ENCODE measurements around the gene MED12. TPM values are rescaled to one million over a fixed set of nuclear protein-coding genes. Genes with fewer than 3 reads are reported as not detected.

Gene MED12
- total RNA-seq = 100 to 1,000 TPM; 111 to 156 (median 115) TPM
- total RNA-seq (2013) = 28.6 TPM

DNA sequence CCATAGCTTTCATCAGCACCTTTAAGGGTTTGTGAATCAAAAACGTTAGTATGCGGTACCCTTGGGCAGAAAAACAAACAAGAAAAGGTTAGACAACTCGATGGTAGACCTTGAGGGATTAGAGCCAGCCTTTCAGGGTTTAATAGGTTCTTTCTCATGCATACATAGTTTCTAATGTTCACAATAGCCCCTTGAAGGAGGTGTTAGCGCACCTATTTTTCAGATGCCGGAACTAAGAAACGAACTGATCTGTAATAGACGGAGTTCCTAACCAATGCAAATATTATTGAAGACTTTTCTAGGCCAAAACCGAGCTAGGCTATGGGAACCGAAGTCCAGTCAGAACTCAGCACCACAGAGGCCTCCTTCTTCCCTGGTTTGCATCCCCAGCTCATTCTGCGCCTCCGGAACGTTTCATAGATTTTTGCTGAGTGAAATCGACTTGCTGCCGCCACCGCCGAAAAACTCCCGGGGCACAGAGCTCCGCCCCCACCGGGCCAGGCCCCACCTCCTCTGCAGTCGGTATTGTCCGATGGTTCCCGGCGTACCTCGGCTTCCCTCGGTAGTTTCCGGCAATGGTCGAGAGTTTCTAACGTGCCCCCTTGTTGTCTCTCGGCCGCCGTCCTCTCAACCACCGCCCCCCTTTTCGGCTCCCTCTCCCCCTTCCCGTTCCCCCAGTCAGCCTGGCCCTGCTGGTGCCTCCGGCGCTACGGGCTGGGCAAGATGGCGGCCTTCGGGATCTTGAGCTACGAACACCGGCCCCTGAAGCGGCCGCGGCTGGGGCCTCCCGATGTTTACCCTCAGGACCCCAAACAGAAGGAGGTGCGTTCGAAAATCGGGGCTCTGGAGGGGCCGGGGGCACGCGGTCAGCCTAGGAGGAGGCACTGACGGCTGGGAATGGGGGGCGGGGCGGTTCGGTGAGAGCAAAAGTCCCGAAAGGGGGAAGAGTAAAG lies at the start of gene MED12:
Gene MED12, plus strand, starts transcription at position 565 of the 953 bp plus-strand sequence. Its CDS starts 159 bp downstream, at position 724.
- H3K27me3 ChIP-seq (ENCODE audit: control insufficient read depth, insufficient read depth, low read length) = no peaks in the 10 kb centered on the region
- DNase-seq (peak; percentile 80 to 87), ATAC-seq (peak; percentile 94 to 98 (median 97))
- 2% methylated on average over 49 of the region's 56 CpGs for WGBS (ENCODE audit: insufficient coverage)
- intact Hi-C loops (cut with micrococcal nuclease) = loop anchor here (1.0 kb wide), 1 partner anchor 15 kb away; no protein-coding TSS in a partner anchor
- H3K36me3 ChIP-seq (ENCODE audit: control insufficient read depth, insufficient read depth, low read length) = peaks cover 27% of the 10 kb centered on the region
- Mint-ChIP-seq H3K9me3 (no peaks in the 10 kb centered on the region), H3K4me1 (peaks cover 10 to 30% of the 10 kb centered on the region in 2 donors), H3K27ac (peak within 1 kb of the TSS; percentile 90 to 92), H3K27me3 (ENCODE audit: low read depth in 2 of 2) (no peaks in the 10 kb centered on the region), H3K4me3 (peak within 1 kb of the TSS; percentile 88), H3K36me3 (no peaks in the 10 kb centered on the region)
- TF ChIP-seq, protein P1, sequence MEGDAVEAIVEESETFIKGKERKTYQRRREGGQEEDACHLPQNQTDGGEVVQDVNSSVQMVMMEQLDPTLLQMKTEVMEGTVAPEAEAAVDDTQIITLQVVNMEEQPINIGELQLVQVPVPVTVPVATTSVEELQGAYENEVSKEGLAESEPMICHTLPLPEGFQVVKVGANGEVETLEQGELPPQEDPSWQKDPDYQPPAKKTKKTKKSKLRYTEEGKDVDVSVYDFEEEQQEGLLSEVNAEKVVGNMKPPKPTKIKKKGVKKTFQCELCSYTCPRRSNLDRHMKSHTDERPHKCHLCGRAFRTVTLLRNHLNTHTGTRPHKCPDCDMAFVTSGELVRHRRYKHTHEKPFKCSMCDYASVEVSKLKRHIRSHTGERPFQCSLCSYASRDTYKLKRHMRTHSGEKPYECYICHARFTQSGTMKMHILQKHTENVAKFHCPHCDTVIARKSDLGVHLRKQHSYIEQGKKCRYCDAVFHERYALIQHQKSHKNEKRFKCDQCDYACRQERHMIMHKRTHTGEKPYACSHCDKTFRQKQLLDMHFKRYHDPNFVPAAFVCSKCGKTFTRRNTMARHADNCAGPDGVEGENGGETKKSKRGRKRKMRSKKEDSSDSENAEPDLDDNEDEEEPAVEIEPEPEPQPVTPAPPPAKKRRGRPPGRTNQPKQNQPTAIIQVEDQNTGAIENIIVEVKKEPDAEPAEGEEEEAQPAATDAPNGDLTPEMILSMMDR (IDR thresholded peaks at IDR 0.05) = no peak
- peak within 1 kb of the TSS; percentile 79 for H3K27ac ChIP-seq (ENCODE audit: low read length)
- H3K4me1 ChIP-seq (ENCODE audit: control insufficient read depth, insufficient read depth, low read length) = peaks cover 20% of the 10 kb centered on the region
- H3K9me3 ChIP-seq (ENCODE audit: control insufficient read depth, insufficient read depth, low read length) = no peaks in the 10 kb centered on the region
- peak within 1 kb of the TSS; percentile 92 for H3K4me3 ChIP-seq (ENCODE audit: low read length)

DNA sequence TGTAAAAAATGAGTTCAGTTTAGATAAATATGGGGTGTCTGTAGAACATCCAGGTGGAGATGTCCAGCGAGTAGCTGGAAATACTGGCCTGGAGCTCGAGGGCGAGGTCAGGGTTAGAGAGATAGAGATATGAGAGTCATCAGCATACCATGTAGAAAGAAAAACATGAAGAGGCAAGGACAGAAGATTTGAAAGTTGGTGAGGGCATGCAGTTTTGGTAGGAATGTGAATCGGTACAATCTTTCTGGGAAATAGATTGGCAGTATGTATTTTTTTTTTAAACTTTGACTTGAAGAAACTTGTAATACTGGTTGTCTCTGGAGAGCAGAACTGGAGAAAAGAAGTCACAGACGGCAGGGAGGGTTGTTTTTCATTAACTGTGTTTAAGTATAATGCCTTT lies 47.9 kb upstream of the MED12 start:
- intact Hi-C loops (cut with micrococcal nuclease) = no loop called here
- H3K27me3 ChIP-seq (ENCODE audit: control insufficient read depth, insufficient read depth, low read length) = no peaks in the 10 kb centered on the region
- Mint-ChIP-seq H3K27me3 (ENCODE audit: low read depth in 2 of 2) (peaks cover 3 to 7% of the 10 kb centered on the region in 2 donors), H3K9me3 (no peaks in the 10 kb centered on the region), H3K4me1 (peaks cover 11 to 13% of the 10 kb centered on the region in 2 donors), H3K27ac (no peak overlapping the region), H3K36me3 (no peaks in the 10 kb centered on the region), H3K4me3 (no peak overlapping the region)
- peaks cover 9% of the 10 kb centered on the region for H3K4me1 ChIP-seq (ENCODE audit: control insufficient read depth, insufficient read depth, low read length)
- no peak overlapping the region for H3K4me3 ChIP-seq (ENCODE audit: low read length)
- TF ChIP-seq, protein P1 (IDR thresholded peaks at IDR 0.05) = no peak
- no peak for ATAC-seq
- H3K36me3 ChIP-seq (ENCODE audit: control insufficient read depth, insufficient read depth, low read length) = no peaks in the 10 kb centered on the region
- no peaks in the 10 kb centered on the region for H3K9me3 ChIP-seq (ENCODE audit: control insufficient read depth, insufficient read depth, low read length)
- no peak overlapping the region for H3K27ac ChIP-seq (ENCODE audit: low read length)
- 98% methylated on average over 4 of the region's 5 CpGs for WGBS (ENCODE audit: insufficient coverage)
- DNase-seq = no peak

DNA sequence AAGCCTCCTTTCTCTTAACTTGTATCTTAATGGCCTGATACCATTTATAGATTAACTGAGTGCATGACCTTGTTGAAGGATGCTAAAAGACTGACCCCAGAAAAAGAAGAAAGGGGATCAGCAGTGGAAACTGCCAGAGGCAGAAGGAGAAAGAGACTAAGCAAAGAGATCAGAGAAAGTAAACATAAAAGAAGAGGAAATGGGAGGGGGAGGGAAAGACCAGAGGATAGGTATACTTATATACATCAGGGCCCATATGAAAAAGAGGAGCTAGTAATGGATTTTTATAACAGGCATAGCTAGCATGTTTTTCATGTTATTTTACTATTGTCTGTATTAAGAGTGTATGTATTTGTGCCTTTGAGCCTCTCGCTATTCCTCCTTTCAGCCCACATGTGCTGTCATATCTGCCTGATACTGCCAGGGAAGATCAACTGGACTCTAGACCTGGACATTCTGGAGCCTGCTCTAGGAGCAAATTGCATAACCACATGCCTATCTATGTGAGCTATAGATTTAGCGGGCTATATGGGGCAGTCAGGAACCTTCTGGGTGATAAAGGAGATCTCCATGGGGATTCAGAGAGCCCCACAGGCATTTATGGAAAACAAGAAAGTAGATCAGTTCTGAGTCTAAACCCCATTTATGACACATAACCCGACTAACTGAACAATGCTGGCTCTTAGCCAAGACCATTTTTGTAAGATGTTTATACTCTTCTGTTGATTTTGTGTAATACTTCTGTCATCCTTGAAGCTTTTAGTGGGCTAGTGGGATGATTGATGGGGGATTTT lies 36.9 kb upstream of the MED12 start:
- DNase-seq = no peak
- no peak overlapping the region for H3K4me3 ChIP-seq (ENCODE audit: low read length)
- Mint-ChIP-seq H3K27ac (no peak overlapping the region), H3K36me3 (no peaks in the 10 kb centered on the region), H3K27me3 (ENCODE audit: low read depth in 2 of 2) (no peaks in the 10 kb centered on the region), H3K4me3 (no peak overlapping the region), H3K4me1 (no peaks in the 10 kb centered on the region), H3K9me3 (no peaks in the 10 kb centered on the region)
- 60% methylated on average over 1 of the region's 3 CpGs for WGBS (ENCODE audit: insufficient coverage)
- no peaks in the 10 kb centered on the region for H3K4me1 ChIP-seq (ENCODE audit: control insufficient read depth, insufficient read depth, low read length)
- no peaks in the 10 kb centered on the region for H3K9me3 ChIP-seq (ENCODE audit: control insufficient read depth, insufficient read depth, low read length)
- H3K27me3 ChIP-seq (ENCODE audit: control insufficient read depth, insufficient read depth, low read length) = no peaks in the 10 kb centered on the region
- TF ChIP-seq, protein P1 (IDR thresholded peaks at IDR 0.05) = no peak
- H3K27ac ChIP-seq (ENCODE audit: low read length) = no peak overlapping the region
- H3K36me3 ChIP-seq (ENCODE audit: control insufficient read depth, insufficient read depth, low read length) = no peaks in the 10 kb centered on the region
- intact Hi-C loops (cut with micrococcal nuclease) = no loop called here
- no peak for ATAC-seq
